AG04450 (cell line): Measurements from ENCODE around the gene CEP57L1. TPM values are rescaled to one million over a fixed set of nuclear protein-coding genes. Genes with fewer than 3 reads are reported as not detected.

ENCODE experiments used
- CTCF ChIA-PET: fragments of 300-600, 350-600 bp; formaldehyde crosslinking; extraction: SDS; loops from one replicate; lab custom pipeline; 2022; ENCODE audit warnings: antibody characterized with exemption, inconsistent platforms; lab: Charles Lee
- POLR2A ChIA-PET: fragments of 350-600 bp; formaldehyde crosslinking; extraction: SDS; loops from one replicate; lab custom pipeline; 2021; ENCODE audit warnings: antibody characterized with exemption, inconsistent platforms; lab: Yijun Ruan, JAX
- DNase-seq: peaks from one replicate; pipeline ENCODE4 v3.0.0-alpha.2; 2011; ENCODE audit warnings: low read depth, low spot score
- H3K27ac ChIP-seq: one replicate; pipeline ENCODE4 v1.5.1; 2012; ENCODE audit warnings: low read depth, low read length, control low read depth
- H3K27me3 ChIP-seq: one replicate; pipeline ENCODE4 v1.6.0; 2012; ENCODE audit warnings: low read length; ENCODE audit not compliant: control insufficient read depth, insufficient read depth
- H3K4me3 ChIP-seq: 2 replicates; pipeline ENCODE4 v1.5.1; 2011; ENCODE audit warnings: mild to moderate bottlenecking, low read depth, low read length, control low read depth
- H3K9me3 ChIP-seq: 2 replicates; pipeline ENCODE4 v1.5.1; 2012; ENCODE audit warnings: low read length; ENCODE audit not compliant: control insufficient read depth, insufficient read depth
- CTCF ChIP-seq: IDR thresholded peaks from 2 replicates; pipeline ENCODE4 v1.5.1; 2011; ENCODE audit warnings: low read depth, low read length, control low read depth, inconsistent platforms
- polyA plus RNA-seq: library from polyadenylated mRNA; depleted of rRNA; stranded (reverse); fragments of >200 nt; gene quantifications from 2 replicates; pipeline ENCODE4 v1.2.3, GENCODE V29; 2011

The CEP57L1 gene
- polyA plus RNA-seq, 1 experiment = 21.2 TPM

GRCh38 chr6:109172101-109172746, 76.9 kb downstream of the CEP57L1 start:
- CTCF ChIA-PET = no interaction called here
- POLR2A ChIA-PET = no interaction called here
- no peak overlapping the region for H3K4me3 ChIP-seq
- TF ChIP-seq CTCF = no peak
- H3K9me3 ChIP-seq = no peaks in the 10 kb centered on the region
- H3K27ac ChIP-seq = no peak overlapping the region
- DNase-seq = no peak
- H3K27me3 ChIP-seq = no peaks in the 10 kb centered on the region

- TF ChIP-seq CTCF = no peak
- CTCF ChIA-PET = no interaction called here
- POLR2A ChIA-PET = no interaction called here
- Histone ChIP-seq H3K9me3 (no peaks in the 10 kb centered on the region), H3K27me3 (no peaks in the 10 kb centered on the region), H3K4me3 (no peak overlapping the region), H3K27ac (no peak overlapping the region)
- DNase-seq = no peak
Measured at GRCh38 chr6:109174916-109175315, 79.6 kb downstream of the CEP57L1 start.

- ChIA-PET CTCF (interaction anchor here (1.3 to 2.3 kb wide), 2 partner anchors 9 kb away, joined by 7 to 12 read pairs; no protein-coding TSS in a partner anchor), POLR2A (no interaction called here)
- Histone ChIP-seq H3K27ac (no peak overlapping the region), H3K4me3 (no peak overlapping the region), H3K9me3 (no peaks in the 10 kb centered on the region), H3K27me3 (peaks cover 9% of the 10 kb centered on the region)
- no peak for DNase-seq
- no peak for TF ChIP-seq CTCF
Measured at GRCh38 chr6:109178921-109179320, 83.6 kb downstream of the CEP57L1 start.

GRCh38 chr6:109179507-109179906, 84.2 kb downstream of the CEP57L1 start:
- no peak overlapping the region for H3K27ac ChIP-seq
- H3K9me3 ChIP-seq = no peaks in the 10 kb centered on the region
- no peak for DNase-seq
- ChIA-PET POLR2A (no interaction called here), CTCF (interaction anchor here (1.3 kb wide), 1 partner anchor 8 kb away, joined by 7 read pairs; no protein-coding TSS in a partner anchor)
- peaks cover 11% of the 10 kb centered on the region for H3K27me3 ChIP-seq
- H3K4me3 ChIP-seq = no peak overlapping the region
- TF ChIP-seq CTCF = no peak

GRCh38 chr6:109182578-109182977, 87.3 kb downstream of the CEP57L1 start:
- TF ChIP-seq CTCF = no peak
- CTCF ChIA-PET = interaction anchor here (1.5 kb wide), 1 partner anchor 202 kb away, joined by 3 read pairs; no protein-coding TSS in a partner anchor
- H3K4me3 ChIP-seq = no peak overlapping the region
- no peak overlapping the region for H3K27ac ChIP-seq
- H3K9me3 ChIP-seq = no peaks in the 10 kb centered on the region
- POLR2A ChIA-PET = interaction anchor here (0.6 kb wide), 1 partner anchor 306 kb away, joined by 4 read pairs; no protein-coding TSS in a partner anchor
- no peak for DNase-seq
- H3K27me3 ChIP-seq = peaks cover 24% of the 10 kb centered on the region
